ENCODE results near the gene BRAF. TPM values are rescaled to one million over a fixed set of nuclear protein-coding genes. Genes with fewer than 3 reads are reported as not detected.

The BRAF gene
- total and polyA plus RNA-seq, 11 donors: 6.7 to 33.5 (median 23.4) TPM

DNA sequence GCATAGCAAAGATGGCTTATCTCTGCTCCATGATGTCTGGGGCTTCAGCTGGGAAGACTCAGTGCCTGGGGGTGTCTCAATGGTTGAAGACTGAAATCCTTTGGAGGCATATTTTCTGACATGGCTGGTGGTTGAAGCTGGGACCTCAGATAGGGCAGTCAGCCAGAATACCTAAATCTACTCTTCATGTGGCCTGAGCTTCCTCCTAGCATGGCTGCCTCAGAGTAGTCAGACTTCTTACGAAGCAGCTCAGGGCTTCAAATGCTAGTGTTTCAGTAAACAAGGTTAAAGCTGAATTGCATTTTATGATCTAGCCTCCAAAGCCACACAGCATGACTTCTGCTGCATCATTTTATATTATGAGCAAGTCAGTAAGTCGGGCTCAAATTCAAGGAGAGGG, 2.6 kb upstream of the BRAF start:
- DNase-seq (no peak), ATAC-seq (no peak)
- no peak overlapping the region for H3K4me3 ChIP-seq
- no peaks in the 10 kb centered on the region for H3K36me3 ChIP-seq
- TF ChIP-seq, protein P1, sequence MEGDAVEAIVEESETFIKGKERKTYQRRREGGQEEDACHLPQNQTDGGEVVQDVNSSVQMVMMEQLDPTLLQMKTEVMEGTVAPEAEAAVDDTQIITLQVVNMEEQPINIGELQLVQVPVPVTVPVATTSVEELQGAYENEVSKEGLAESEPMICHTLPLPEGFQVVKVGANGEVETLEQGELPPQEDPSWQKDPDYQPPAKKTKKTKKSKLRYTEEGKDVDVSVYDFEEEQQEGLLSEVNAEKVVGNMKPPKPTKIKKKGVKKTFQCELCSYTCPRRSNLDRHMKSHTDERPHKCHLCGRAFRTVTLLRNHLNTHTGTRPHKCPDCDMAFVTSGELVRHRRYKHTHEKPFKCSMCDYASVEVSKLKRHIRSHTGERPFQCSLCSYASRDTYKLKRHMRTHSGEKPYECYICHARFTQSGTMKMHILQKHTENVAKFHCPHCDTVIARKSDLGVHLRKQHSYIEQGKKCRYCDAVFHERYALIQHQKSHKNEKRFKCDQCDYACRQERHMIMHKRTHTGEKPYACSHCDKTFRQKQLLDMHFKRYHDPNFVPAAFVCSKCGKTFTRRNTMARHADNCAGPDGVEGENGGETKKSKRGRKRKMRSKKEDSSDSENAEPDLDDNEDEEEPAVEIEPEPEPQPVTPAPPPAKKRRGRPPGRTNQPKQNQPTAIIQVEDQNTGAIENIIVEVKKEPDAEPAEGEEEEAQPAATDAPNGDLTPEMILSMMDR (IDR thresholded peaks at IDR 0.05): no peak
- no peak for TF ChIP-seq POLR2A (IDR thresholded peaks at IDR 0.05)
- intact Hi-C loops (cut with DNase I): loop anchor here in 7 of 10 donors (5.0 to 10.0 kb wide), 4 partner anchors 87 to 233 kb away; partner anchors contain the start of genes MRPS33 (in 4 of the 7) and NDUFB2 (in 3 of the 7)
- no peaks in the 10 kb centered on the region for H3K27me3 ChIP-seq
- H3K27ac ChIP-seq: no peak overlapping the region
- no peaks in the 10 kb centered on the region for H3K9me3 ChIP-seq
- H3K4me1 ChIP-seq: peaks cover 0 to 25% (median 17%) of the 10 kb centered on the region in 12 donors
- 95 to 98% (median 97%) methylated on average over 2 of the region's 2 CpGs for WGBS, 4 donors

DNA sequence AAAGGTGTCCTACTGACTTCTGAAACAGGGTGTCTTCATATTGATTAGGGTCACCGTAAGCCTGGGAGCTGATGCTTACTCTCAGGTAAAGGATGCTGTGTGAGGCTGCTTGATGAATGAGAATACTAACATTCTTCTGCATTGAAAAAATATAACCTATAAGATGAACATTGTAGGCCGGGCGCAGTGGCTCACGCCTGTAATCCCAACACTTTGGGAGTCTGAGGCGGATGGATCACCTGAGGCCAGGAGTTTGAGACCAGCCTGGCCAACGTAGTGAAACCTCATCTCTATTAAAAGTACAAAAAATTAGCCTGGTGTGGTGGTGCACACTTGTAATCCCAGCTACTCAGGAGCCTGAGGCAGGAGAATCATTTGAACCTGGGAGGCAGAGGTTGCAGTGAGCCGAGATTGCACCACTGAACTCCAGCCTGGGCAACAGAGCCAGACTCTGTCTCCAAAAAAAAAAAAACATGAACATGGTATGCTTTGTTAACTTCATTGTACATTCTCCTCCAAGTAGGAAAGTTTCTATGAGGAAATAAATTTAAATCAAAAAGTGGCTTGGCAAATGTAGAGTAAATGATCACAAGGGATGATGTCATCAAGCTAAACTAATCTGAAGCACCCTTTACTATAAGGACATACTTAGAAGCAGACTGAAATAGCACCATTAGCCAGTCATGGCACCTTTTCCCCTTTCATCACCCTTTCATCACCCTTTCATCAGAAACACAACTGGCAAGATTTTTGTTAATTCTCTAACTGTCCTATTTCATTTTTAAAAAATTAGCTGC, 1.5 kb upstream of the BRAF start:
- Histone ChIP-seq H3K27ac (peak overlapping the region in 2 of 12 donors; percentile 99), H3K9me3 (no peaks in the 10 kb centered on the region), H3K36me3 (no peaks in the 10 kb centered on the region), H3K4me3 (no peak overlapping the region), H3K27me3 (no peaks in the 10 kb centered on the region), H3K4me1 (peaks cover 0 to 37% (median 24%) of the 10 kb centered on the region in 12 donors)
- no peak for ATAC-seq
- WGBS, 4 donors: 94 to 97% (median 97%) methylated on average over 7 of the region's 7 CpGs
- intact Hi-C loops (cut with DNase I): loop anchor here in 7 of 10 donors (5.0 to 10.0 kb wide), 4 partner anchors 89 to 231 kb away; partner anchors contain the start of genes MRPS33 (in 4 of the 7) and NDUFB2 (in 3 of the 7)
- TF ChIP-seq, protein P1 (IDR thresholded peaks at IDR 0.05): no peak
- TF ChIP-seq POLR2A (IDR thresholded peaks at IDR 0.05): no peak
- DNase-seq: no peak

DNA sequence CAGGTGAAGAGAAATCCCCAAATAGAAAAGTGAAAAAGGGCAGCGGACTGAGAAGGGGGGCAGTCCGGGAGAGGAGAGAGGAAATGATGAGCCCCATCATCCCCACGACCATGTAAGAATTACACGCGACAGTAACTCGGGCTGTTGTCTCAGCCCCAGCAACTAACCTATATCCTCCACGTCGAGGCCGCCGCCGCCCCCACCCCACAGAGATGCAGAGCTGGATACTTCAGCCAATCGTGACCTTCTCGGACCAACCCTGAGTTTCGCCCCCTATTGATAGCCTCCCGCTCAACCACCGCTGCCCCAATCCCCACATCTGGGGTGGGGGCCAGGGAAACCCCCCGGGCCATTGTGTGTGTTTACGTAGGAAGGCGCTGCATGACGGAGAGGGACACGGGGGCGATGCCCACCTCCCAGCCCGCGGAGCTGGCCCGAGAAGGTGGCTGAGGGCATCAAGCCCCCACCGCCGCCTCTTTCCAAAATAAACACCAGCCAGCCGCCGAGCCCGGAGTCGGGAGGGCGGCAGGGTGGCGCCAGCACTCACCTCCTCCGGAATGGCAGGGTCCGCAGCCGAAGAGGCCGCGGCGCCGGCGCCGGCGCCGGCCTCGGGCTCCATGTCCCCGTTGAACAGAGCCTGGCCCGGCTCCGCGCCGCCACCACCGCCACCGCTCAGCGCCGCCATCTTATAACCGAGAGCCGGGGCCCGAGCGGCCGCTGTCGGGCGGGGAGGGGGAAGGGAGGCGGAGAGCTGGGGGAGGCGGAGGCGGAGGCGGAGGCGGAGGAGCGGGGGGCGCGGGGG, 509 bp downstream of the BRAF start:
- DNase-seq: peak; percentile 78 to 92 (median 83)
- H3K9me3 ChIP-seq: no peaks in the 10 kb centered on the region
- H3K36me3 ChIP-seq: no peaks in the 10 kb centered on the region
- peaks cover 0 to 46% (median 31%) of the 10 kb centered on the region in 12 donors for H3K4me1 ChIP-seq
- intact Hi-C loops (cut with DNase I): loop anchor here in 9 of 10 donors (2.0 to 10.0 kb wide), 7 partner anchors 89 to 229 kb away; partner anchors contain the start of genes MRPS33 (in 5 of the 9) and NDUFB2 (in 3 of the 9)
- no peaks in the 10 kb centered on the region for H3K27me3 ChIP-seq
- H3K4me3 ChIP-seq: peak overlapping the region; percentile 75 to 99 (median 92)
- H3K27ac ChIP-seq: peak overlapping the region; percentile 95 to 100 (median 98)
- ATAC-seq: peak; percentile 57 to 86 (median 80)
- WGBS, 4 donors: 0 to 1% (median 1%) methylated on average over 28 to 69 of the region's 69 CpGs
- TF ChIP-seq POLR2A (IDR thresholded peaks at IDR 0.05): peak in 1 of 2 donors; percentile 26
- TF ChIP-seq, protein P1 (IDR thresholded peaks at IDR 0.05): peak in 9 of 12 donors; percentile 19 to 61 (median 43)

All from heart left ventricle (tissue), 16 donors.